IPS-20b (cell line): ENCODE data around the gene CLDN14.

Experiments
- H3K27ac ChIP-seq: one replicate; pipeline ENCODE4 v1.5.1; 2013; ENCODE audit warnings: low read length
- H3K27me3 ChIP-seq: 2 replicates; pipeline ENCODE4 v1.6.1; 2013; ENCODE audit warnings: mild to moderate bottlenecking, low read length, inconsistent platforms; ENCODE audit not compliant: insufficient read depth
- H3K36me3 ChIP-seq: 2 replicates; pipeline ENCODE4 v1.6.1; 2013; ENCODE audit warnings: low read depth, mild to moderate bottlenecking, inconsistent platforms, low read length, moderate library complexity; ENCODE audit not compliant: insufficient read depth
- H3K4me1 ChIP-seq: 2 replicates; pipeline ENCODE4 v1.6.1; 2013; ENCODE audit warnings: mild to moderate bottlenecking, control low read depth, inconsistent platforms, low read length, moderate library complexity; ENCODE audit not compliant: insufficient read depth
- H3K4me3 ChIP-seq: 2 replicates; pipeline ENCODE4 v1.5.1; 2013; ENCODE audit warnings: mild to moderate bottlenecking, low read length, inconsistent platforms
- H3K9ac ChIP-seq: 2 replicates; pipeline ENCODE4 v1.6.1; 2013; ENCODE audit warnings: low read depth, mild to moderate bottlenecking, inconsistent platforms, low read length, moderate library complexity
- H3K9me3 ChIP-seq: 2 replicates; pipeline ENCODE4 v1.6.1; 2013; ENCODE audit warnings: mild to moderate bottlenecking, low read depth, low read length, inconsistent platforms; ENCODE audit not compliant: insufficient read depth

CLDN14 gene, protein sequence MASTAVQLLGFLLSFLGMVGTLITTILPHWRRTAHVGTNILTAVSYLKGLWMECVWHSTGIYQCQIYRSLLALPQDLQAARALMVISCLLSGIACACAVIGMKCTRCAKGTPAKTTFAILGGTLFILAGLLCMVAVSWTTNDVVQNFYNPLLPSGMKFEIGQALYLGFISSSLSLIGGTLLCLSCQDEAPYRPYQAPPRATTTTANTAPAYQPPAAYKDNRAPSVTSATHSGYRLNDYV

DNA sequence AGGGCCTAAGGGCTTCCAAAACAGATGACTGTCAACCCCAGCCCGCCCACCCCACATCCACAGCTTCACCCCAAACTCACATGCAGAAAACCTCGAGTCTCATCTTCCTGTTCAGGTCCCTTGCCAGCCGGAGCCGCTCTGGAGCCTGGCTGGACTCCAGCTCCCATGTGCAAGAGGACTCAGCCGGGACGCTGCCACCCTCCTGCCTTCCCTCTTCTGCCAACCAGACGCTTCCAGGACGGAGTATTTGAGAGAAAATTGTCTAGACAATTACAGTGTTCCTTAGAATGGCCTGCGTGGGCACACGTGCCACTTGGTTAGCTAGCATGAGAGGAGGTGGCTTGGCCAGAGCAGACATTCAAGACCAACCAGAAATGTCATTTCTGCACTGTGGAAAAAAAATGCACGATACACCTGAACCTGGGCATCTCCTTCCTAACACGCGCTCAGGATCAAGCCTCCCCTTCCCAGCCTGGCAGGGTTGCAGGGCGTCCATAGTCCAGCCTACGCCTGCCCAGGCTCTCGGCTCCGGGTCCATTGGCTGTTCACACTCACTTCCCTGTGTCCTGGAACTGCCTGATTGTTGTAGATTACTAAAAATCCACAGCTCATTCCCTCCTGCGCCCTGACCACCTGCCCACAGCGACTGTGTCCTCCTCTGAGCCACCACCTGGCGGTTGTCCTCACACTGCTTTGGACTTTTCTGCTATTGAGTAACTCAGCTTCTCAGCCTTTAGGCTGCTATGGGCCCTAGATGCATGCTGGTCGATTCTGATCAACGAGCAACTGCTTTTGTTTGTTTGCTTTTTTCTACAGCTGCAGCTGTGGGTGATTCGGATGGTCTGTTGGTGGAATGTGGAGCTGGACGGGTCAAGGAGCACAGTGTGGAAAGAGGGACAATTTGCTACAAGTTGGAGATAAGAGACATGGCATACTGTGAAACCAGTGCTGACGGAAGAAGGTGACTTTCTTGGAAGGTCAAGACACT, at the start of gene CLDN14:
Gene CLDN14, minus strand, starts transcription at position 708 of the 988 bp plus-strand sequence. CDS start 18,427 bp downstream, outside the sequence.
- Histone ChIP-seq H3K9ac (no peak within 1 kb of the TSS), H3K4me3 (no peak within 1 kb of the TSS), H3K27ac (no peak within 1 kb of the TSS), H3K4me1 (no peaks in the 10 kb centered on the region), H3K27me3 (no peaks in the 10 kb centered on the region), H3K9me3 (no peaks in the 10 kb centered on the region), H3K36me3 (no peaks in the 10 kb centered on the region)

DNA sequence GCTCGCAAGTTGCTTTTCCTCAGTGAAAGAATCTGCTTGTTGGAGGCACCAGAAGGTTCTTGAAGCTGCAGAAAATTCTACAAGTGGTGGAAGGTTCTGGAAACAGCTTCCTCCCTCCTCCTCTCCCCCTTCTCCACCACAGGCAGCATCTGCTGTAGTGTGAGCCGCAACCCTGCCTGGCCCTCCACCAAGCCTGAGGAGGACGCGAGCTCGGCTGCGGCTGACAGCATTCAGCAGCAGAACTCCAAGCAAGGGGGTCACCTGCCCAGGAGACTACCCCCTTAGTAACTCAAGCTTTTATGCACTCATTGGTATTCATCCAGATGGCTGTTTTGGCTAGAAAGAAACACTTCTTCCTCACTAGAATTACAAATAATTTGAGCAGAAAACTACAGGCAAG, 48.8 kb upstream of the CLDN14 start:
- Histone ChIP-seq H3K36me3 (no peaks in the 10 kb centered on the region), H3K9ac (no peak overlapping the region), H3K4me3 (no peak overlapping the region), H3K27me3 (no peaks in the 10 kb centered on the region), H3K9me3 (no peaks in the 10 kb centered on the region), H3K4me1 (no peaks in the 10 kb centered on the region), H3K27ac (no peak overlapping the region)

DNA sequence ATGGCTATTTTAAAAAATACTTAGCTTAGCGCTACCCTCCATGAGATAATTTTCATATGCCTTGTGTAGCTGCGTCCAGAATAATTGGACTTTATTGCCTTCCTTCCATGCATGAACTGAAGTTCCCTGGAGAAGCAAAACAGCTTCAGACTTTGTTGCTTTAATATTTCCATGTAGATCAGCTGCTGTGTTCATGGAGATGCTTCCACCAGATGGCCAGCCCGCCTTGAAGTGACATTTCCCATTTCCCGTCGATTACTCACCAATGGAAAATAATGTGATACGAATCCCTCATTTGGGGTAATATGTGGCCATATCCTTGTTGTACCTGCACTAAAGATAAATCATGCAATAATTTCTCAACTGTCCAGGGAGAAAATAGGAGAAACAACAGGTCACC, 47.4 kb upstream of the CLDN14 start:
- Histone ChIP-seq H3K9ac (no peak overlapping the region), H3K4me1 (no peaks in the 10 kb centered on the region), H3K36me3 (no peaks in the 10 kb centered on the region), H3K27ac (no peak overlapping the region), H3K9me3 (no peaks in the 10 kb centered on the region), H3K27me3 (no peaks in the 10 kb centered on the region), H3K4me3 (no peak overlapping the region)

DNA sequence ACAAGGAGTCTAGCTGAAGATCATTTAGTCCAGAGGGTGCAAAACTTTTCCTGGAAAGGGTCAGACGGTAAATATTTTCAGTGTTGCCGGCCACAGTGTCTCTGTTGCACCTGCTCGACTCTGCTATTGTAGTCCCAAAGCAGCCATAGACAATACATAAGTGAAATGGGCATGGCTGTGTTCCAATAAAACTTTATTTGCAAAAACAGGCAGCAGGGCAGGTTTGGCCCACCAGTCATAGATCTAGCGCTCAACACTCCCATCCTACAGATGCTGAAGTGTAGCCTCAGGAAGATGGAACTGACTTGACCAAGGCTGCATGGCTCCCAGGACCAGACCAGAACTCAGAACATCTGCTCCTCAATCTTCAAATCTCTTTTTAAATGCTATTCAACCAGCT, 46.2 kb upstream of the CLDN14 start:
- Histone ChIP-seq H3K9me3 (no peaks in the 10 kb centered on the region), H3K4me3 (no peak overlapping the region), H3K27me3 (no peaks in the 10 kb centered on the region), H3K9ac (no peak overlapping the region), H3K36me3 (no peaks in the 10 kb centered on the region), H3K4me1 (no peaks in the 10 kb centered on the region), H3K27ac (no peak overlapping the region)

DNA sequence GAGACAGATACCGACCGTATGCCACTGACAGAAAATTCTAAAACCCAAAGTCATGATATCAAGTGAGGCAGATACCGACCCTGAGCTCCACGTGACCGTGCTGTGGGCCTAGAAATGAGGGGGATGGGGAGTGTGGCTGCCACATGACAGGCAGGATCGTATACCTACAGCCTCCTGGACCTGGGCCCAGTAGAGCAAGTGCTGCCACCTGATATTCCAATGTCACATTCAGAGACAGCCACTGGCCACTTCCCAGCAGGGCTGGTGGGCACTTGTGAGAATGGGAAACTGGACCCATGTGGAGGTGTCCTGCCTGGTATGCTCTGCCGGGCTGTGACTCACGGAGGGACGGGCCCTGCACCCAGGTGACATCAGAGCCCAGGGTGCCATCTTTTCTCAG, 44.6 kb upstream of the CLDN14 start:
- no peak overlapping the region for H3K9ac ChIP-seq
- H3K27me3 ChIP-seq: no peaks in the 10 kb centered on the region

DNA sequence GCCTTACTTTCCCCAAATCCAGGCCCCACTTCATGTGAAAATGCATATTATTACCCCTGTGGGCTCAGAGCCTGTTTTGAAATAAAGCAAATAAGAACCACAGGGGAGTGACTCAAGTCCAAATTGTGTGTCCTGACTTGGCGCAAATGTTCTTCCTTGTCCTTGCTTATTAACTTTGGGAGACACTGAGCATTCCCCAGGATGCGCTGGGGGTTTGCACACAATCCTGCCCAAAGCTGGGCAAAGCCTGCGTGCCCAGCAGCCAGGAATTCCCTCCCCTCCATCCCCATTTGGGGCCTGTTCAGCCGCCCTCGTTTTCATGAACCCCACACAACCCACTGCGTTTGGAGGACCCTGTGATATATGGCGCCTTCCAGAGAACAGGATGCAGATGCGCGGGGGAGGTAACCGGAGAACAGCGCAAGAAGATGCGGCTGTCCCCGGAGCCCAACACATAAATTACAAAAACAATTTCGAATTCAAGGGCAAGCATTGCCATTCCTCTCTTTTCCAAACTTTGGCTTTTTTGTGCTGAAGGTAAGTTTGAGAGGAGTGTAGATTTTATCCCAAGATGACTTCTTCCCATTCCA, 42.4 kb upstream of the CLDN14 start:
- H3K36me3 ChIP-seq: no peaks in the 10 kb centered on the region
- H3K4me3 ChIP-seq: no peak overlapping the region
- H3K27me3 ChIP-seq: no peaks in the 10 kb centered on the region
- H3K9me3 ChIP-seq: no peaks in the 10 kb centered on the region
- H3K27ac ChIP-seq: no peak overlapping the region
- no peak overlapping the region for H3K9ac ChIP-seq
- no peaks in the 10 kb centered on the region for H3K4me1 ChIP-seq

More for the DNA sequence above, 44.6 kb upstream of the CLDN14 start:
- Histone ChIP-seq H3K4me1 (no peaks in the 10 kb centered on the region), H3K9me3 (no peaks in the 10 kb centered on the region), H3K4me3 (no peak overlapping the region), H3K36me3 (no peaks in the 10 kb centered on the region), H3K27ac (no peak overlapping the region)

DNA sequence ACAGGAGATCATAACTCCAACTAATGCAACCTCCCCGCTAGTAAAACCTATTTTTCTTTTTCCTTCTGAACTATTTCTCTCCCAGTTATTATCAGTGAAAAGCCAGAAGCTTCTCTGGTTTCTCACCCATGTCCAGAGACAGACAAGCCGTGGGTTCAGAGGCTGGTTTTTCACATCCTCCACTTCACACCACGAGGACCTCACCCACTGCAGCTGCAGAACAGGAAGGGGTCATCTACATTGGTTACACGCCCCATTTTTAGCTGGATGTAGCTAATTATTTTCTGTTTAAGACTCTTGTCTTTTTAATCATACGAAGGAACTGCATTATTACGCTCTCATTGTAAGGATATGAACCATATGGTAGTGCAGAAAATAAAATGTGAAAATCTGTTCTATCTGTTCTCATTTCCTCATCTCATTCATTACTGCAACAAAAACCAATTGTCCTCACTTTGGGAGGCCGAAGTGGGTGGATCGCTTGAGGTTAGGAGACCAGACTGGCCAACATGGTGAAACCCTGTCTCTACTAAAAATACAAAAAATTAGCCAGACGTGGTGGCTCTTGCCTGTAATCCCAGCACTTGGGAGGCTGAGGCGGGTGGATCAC, 39.1 kb upstream of the CLDN14 start:
- H3K9ac ChIP-seq: no peak overlapping the region
- H3K36me3 ChIP-seq: no peaks in the 10 kb centered on the region
- H3K27ac ChIP-seq: no peak overlapping the region
- H3K27me3 ChIP-seq: no peaks in the 10 kb centered on the region
- no peak overlapping the region for H3K4me3 ChIP-seq
- H3K9me3 ChIP-seq: no peaks in the 10 kb centered on the region
- H3K4me1 ChIP-seq: no peaks in the 10 kb centered on the region

DNA sequence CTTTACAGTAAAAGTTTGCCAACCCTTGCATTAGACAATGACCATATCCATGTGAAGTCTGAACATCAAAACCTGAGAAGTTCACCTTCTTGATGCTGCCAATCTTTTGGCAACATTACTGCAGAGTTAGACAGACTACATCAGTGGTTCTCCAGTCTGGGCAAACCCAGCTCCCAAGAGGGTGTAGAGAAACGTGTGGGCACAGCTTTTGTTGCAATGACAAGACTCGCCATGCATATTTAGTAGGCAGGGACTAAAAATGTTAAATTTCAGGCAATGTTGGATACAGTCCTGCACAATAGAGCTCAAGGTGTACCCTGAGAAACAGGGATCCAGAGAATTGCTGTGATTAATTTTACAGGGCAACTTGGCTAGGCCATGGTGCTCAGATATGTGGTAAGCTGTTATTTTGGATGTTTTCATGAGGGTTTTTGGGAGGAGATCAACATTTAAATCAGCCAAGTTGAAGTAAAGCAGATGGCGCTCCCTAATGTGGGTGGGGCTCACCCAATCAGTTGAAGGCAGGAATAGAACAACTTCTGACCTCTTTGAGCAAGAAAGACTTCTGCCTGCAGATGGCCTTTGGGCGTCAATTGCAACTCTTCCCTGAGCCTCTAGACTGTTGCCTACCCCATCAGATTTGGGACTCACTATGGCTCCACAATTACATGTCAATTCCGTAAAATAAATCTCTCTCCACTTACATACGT, 37.6 kb upstream of the CLDN14 start:
- no peaks in the 10 kb centered on the region for H3K36me3 ChIP-seq
- no peak overlapping the region for H3K27ac ChIP-seq
- H3K4me1 ChIP-seq: no peaks in the 10 kb centered on the region
- no peaks in the 10 kb centered on the region for H3K27me3 ChIP-seq
- no peak overlapping the region for H3K4me3 ChIP-seq
- H3K9ac ChIP-seq: no peak overlapping the region
- no peaks in the 10 kb centered on the region for H3K9me3 ChIP-seq

DNA sequence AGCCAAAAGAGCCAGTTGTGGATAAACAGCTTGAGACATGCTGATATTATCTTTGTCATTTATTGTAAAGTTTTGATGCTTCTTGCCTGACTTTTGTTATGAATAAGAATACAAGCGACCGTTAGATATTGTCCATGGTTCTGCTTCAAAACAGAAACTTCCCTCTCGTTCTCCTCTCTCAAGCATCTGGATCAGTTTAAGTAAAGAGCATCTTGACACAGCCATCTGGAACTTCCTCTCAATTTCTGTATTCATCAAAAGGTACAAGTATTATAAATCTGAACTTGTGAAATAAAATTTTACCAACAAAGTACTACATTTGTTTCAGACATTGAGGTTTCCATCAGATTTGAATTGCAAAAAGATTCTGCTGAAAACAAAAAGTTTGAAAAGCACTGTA, 36.4 kb upstream of the CLDN14 start:
- Histone ChIP-seq H3K27me3 (no peaks in the 10 kb centered on the region), H3K9me3 (no peaks in the 10 kb centered on the region), H3K9ac (no peak overlapping the region), H3K36me3 (no peaks in the 10 kb centered on the region), H3K4me1 (no peaks in the 10 kb centered on the region), H3K4me3 (no peak overlapping the region), H3K27ac (no peak overlapping the region)

DNA sequence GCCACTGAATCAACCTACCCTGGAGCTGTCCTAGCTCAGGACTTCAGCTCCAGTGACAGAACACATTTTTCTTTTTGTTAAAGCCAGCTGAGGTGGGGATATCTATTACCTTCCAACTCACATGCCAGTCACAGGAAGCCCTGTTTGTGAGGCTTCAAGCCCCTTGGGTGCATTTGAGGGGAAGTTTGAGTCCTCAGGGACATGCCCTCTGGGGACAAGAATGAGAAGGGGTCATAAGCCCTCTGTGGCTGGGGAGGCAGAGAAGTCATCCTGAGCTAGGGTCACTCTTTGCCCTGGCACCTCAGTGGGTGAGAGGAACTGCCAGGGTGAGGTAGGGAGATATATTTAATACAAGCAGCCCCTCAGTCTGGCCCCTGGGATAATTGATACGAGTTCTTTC, 33.5 kb upstream of the CLDN14 start:
- Histone ChIP-seq H3K9me3 (no peaks in the 10 kb centered on the region), H3K27me3 (no peaks in the 10 kb centered on the region), H3K36me3 (no peaks in the 10 kb centered on the region), H3K4me3 (no peak overlapping the region), H3K4me1 (no peaks in the 10 kb centered on the region), H3K27ac (no peak overlapping the region), H3K9ac (no peak overlapping the region)

DNA sequence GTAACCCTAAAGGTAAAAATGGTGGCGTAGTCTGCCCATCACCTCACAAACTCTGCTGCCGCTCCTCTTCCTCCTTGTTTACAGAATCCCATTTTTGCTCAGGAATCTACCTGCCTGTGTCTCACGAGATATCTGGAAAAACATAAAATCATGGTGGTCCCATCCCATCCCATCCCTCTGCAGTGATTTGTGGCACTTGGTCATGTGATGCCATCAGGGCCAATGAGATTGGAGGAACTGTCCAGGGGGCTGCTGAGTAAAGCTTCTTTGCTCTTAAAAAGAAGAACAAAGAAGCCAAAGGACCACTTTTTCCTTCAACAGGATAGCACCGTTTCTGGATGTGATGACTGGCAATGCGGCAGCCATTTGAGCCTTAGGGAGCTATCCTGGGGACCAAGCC, 33.0 kb upstream of the CLDN14 start:
- H3K27me3 ChIP-seq: no peaks in the 10 kb centered on the region
- H3K4me3 ChIP-seq: no peak overlapping the region
- no peaks in the 10 kb centered on the region for H3K36me3 ChIP-seq
- H3K4me1 ChIP-seq: no peaks in the 10 kb centered on the region
- no peaks in the 10 kb centered on the region for H3K9me3 ChIP-seq
- no peak overlapping the region for H3K27ac ChIP-seq
- H3K9ac ChIP-seq: no peak overlapping the region
